ENCODE results near the gene PFKL. TPM values are rescaled to one million over a fixed set of nuclear protein-coding genes. Genes with fewer than 3 reads are reported as not detected.

The PFKL gene
- total RNA-seq, 1 donor from 2014 or later: 48.7 TPM

- H3K9me3 ChIP-seq (ENCODE audit: low read depth): no peaks in the 10 kb centered on the region
- no peaks in the 10 kb centered on the region for H3K27me3 ChIP-seq
- H3K36me3 ChIP-seq: no peaks in the 10 kb centered on the region
- no peak overlapping the region for H3K4me3 Mint-ChIP-seq
- H3K79me2 ChIP-seq (ENCODE audit: low read depth): no peaks in the 10 kb centered on the region
- TF ChIP-seq CTCF (IDR thresholded peaks at IDR 0.05) (peak; percentile 11), EZH2 (IDR thresholded peaks at IDR 0.05) (no peak)
- no peaks in the 10 kb centered on the region for H3K4me1 ChIP-seq
- no peak overlapping the region for H2AFZ ChIP-seq (replicated peaks)
- H3K27me3 Mint-ChIP-seq (ENCODE audit: insufficient read depth, low read depth): peaks cover 6% of the 10 kb centered on the region
- DNase-seq (ENCODE audit: low spot score): peak; percentile 14
- H3K27ac Mint-ChIP-seq: no peak overlapping the region
- H4K20me1 ChIP-seq (ENCODE audit: low read depth): no peaks in the 10 kb centered on the region
- no peaks in the 10 kb centered on the region for H3K9me3 Mint-ChIP-seq
- no peak overlapping the region for H3K4me2 ChIP-seq
- H3F3A ChIP-seq (ENCODE audit: low read depth): no peaks in the 10 kb centered on the region
- H3K4me1 Mint-ChIP-seq: peaks cover 5% of the 10 kb centered on the region
- H3K4me3 ChIP-seq: no peak overlapping the region
- no peak overlapping the region for H3K9ac ChIP-seq
- H3K36me3 Mint-ChIP-seq: peaks cover 3% of the 10 kb centered on the region
- H3K27ac ChIP-seq: no peak overlapping the region
Observed at GRCh38 chr21:44332383-44332782, 32.5 kb downstream of the PFKL start.

- Histone ChIP-seq H3K27ac (no peak overlapping the region), H2AFZ (replicated peaks) (no peak overlapping the region), H3K9ac (no peak overlapping the region), H4K20me1 (ENCODE audit: low read depth) (peaks cover 1% of the 10 kb centered on the region), H3F3A (ENCODE audit: low read depth) (no peaks in the 10 kb centered on the region), H3K27me3 (no peaks in the 10 kb centered on the region), H3K36me3 (no peaks in the 10 kb centered on the region), H3K4me2 (no peak overlapping the region), H3K4me1 (no peaks in the 10 kb centered on the region), H3K9me3 (ENCODE audit: low read depth) (no peaks in the 10 kb centered on the region), H3K79me2 (ENCODE audit: low read depth) (no peaks in the 10 kb centered on the region), H3K4me3 (no peak overlapping the region)
- Mint-ChIP-seq H3K36me3 (peaks cover 3% of the 10 kb centered on the region), H3K27ac (no peak overlapping the region), H3K27me3 (ENCODE audit: insufficient read depth, low read depth) (peaks cover 6% of the 10 kb centered on the region), H3K4me1 (peaks cover 11% of the 10 kb centered on the region), H3K9me3 (no peaks in the 10 kb centered on the region), H3K4me3 (no peak overlapping the region)
- TF ChIP-seq CTCF (IDR thresholded peaks at IDR 0.05) (no peak), EZH2phosphoT487 (IDR thresholded peaks at IDR 0.05) (no peak), EZH2 (IDR thresholded peaks at IDR 0.05) (no peak)
- DNase-seq (ENCODE audit: low spot score): no peak
Observed at GRCh38 chr21:44332965-44333364, 33.1 kb downstream of the PFKL start.

GRCh38 chr21:44333509-44334328 is 33.9 kb downstream of the PFKL start:
- Histone ChIP-seq H3F3A (ENCODE audit: low read depth) (no peaks in the 10 kb centered on the region), H3K9me3 (ENCODE audit: low read depth) (no peaks in the 10 kb centered on the region), H3K4me1 (no peaks in the 10 kb centered on the region), H4K20me1 (ENCODE audit: low read depth) (peaks cover 6% of the 10 kb centered on the region), H3K27me3 (no peaks in the 10 kb centered on the region), H3K79me2 (ENCODE audit: low read depth) (no peaks in the 10 kb centered on the region), H3K27ac (no peak overlapping the region), H3K36me3 (no peaks in the 10 kb centered on the region), H3K9ac (no peak overlapping the region), H3K4me2 (no peak overlapping the region), H3K4me3 (no peak overlapping the region), H2AFZ (replicated peaks) (no peak overlapping the region)
- no peak for DNase-seq (ENCODE audit: low spot score)
- H3K36me3 Mint-ChIP-seq: peaks cover 3% of the 10 kb centered on the region
- no peak for TF ChIP-seq CTCF (IDR thresholded peaks at IDR 0.05)
- no peak for TF ChIP-seq EZH2 (IDR thresholded peaks at IDR 0.05)
- TF ChIP-seq EZH2phosphoT487 (IDR thresholded peaks at IDR 0.05): no peak
- no peak overlapping the region for H3K27ac Mint-ChIP-seq
- peaks cover 15% of the 10 kb centered on the region for H3K4me1 Mint-ChIP-seq
- H3K27me3 Mint-ChIP-seq (ENCODE audit: insufficient read depth, low read depth): peaks cover 6% of the 10 kb centered on the region
- H3K9me3 Mint-ChIP-seq: no peaks in the 10 kb centered on the region
- H3K4me3 Mint-ChIP-seq: no peak overlapping the region

All from neural progenitor cell (in vitro differentiated cells).